KOPT-K1 (cell line): ENCODE results near the gene PACS1.
A peak's percentile ranks its signal among the peaks of the same experiment; 100 is the strongest.

Experiments
- H3K27ac ChIP-seq: fragments of 200-600 bp; sonication (generic); 2 replicates; pipeline ENCODE4 v1.5.1; 2016; ENCODE audit warnings: antibody characterized with exemption, mild to moderate bottlenecking, low read depth, low read length; ENCODE audit not compliant: poor library complexity, severe bottlenecking
- H3K36me3 ChIP-seq: fragments of 200-600 bp; sonication (generic); 2 replicates; pipeline ENCODE4 v1.5.1; 2017; ENCODE audit warnings: antibody characterized with exemption, mild to moderate bottlenecking, low read length, moderate library complexity; ENCODE audit not compliant: insufficient read depth
- H3K9me3 ChIP-seq: fragments of 200-600 bp; sonication (generic); 2 replicates; pipeline ENCODE4 v1.5.1; 2017; ENCODE audit warnings: antibody characterized with exemption, low read length, mild to moderate bottlenecking; ENCODE audit not compliant: insufficient read depth, poor library complexity, severe bottlenecking

Gene PACS1

DNA sequence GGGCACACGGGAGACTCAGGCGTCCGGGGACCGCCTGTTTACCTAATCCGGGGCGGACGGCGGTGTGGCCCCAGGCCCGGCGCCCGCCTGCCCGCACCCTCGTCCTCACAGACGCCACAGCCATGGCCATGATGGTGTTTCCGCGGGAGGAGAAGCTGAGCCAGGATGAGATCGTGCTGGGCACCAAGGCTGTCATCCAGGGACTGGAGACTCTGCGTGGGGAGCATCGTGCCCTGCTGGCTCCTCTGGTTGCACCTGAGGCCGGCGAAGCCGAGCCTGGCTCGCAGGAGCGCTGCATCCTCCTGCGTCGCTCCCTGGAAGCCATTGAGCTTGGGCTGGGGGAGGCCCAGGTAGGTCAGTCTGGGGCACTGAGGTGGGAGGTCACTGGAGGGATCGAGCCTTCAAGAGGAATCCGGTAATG is 188.4 kb downstream of the PACS1 start:
- H3K36me3 ChIP-seq, result peaks cover 43% of the 10 kb centered on the region
- H3K27ac ChIP-seq, result peak overlapping the region; percentile 98
- H3K9me3 ChIP-seq, result no peaks in the 10 kb centered on the region

DNA sequence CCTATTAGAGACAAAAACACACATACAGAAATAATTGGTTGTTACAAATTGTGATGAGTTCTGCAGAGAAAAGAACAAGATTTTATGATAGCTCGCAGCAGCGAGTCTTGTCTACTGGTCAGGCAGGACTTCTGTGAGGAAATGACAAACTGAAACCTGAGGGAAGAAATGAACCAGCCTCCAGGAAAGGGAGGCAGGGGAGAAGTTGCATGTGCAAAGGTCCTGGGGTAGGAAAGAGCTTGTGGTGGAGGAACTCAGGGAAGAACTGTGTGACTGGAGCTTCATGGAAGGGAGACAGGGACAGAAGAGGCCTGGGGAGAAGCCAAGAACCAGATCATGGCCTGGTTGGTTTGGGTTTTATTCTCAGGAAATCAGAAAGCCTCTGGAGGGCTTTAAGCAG is 189.2 kb downstream of the PACS1 start:
- Histone ChIP-seq H3K36me3 (peaks cover 51% of the 10 kb centered on the region), H3K27ac (peak overlapping the region; percentile 98), H3K9me3 (no peaks in the 10 kb centered on the region)

DNA sequence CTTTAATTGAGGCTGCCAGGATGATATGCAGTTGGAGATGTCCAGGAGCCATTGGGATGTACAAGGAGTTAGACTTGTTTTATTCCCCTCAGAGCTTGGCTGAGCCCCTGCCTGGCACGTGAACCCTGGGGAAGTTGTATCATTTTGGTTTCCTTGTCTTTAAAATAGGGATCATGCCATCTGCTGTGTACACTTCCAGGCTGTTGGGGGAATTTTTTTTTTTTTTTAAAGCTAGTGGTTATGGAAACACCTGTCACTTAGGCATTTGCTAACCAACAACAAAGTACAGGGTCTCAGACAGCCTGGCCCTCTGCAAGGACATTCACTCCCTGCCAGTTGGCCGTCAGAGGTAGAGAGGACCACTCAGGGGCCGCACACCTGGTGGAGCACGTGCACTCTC is 189.9 kb downstream of the PACS1 start:
- H3K36me3 ChIP-seq, result peaks cover 58% of the 10 kb centered on the region
- no peaks in the 10 kb centered on the region for H3K9me3 ChIP-seq
- no peak overlapping the region for H3K27ac ChIP-seq

DNA sequence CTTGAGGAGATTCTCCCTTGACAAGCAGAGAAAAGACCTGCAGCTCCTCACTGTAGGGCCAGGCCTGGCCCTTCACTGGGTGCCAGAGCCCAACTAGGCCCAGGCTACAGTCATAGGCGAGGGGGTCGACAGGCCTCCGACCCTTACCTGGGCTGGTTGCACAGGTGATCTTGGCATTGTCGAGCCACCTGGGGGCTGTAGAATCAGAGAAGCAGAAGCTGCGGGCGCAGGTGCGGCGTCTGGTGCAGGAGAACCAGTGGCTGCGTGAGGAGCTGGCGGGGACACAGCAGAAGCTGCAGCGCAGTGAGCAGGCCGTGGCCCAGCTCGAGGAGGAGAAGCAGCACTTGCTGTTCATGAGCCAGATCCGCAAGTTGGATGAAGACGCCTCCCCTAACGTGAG is 191.5 kb downstream of the PACS1 start:
- peaks cover 74% of the 10 kb centered on the region for H3K36me3 ChIP-seq
- no peaks in the 10 kb centered on the region for H3K9me3 ChIP-seq
- H3K27ac ChIP-seq, result no peak overlapping the region

DNA sequence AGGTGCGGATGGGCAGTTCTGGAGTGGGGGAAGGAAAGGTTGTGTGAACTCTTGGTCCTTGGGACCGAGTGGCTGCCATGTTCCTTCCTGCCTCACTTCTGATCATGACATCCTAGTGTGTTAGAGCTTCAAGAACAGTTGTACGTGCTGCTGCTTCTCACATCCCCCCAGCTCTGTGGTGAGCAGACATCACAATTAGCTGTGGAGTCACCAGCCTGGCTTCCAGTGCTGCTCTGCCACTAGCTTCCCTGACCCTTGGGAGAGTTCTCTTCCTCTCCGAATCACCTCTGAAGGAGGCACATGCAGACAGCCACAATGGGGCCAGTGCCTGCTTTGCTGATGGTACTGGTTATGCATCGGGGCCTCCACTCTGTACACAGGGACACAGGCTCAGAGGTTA is 192.1 kb downstream of the PACS1 start:
- H3K9me3 ChIP-seq, result no peaks in the 10 kb centered on the region
- peaks cover 80% of the 10 kb centered on the region for H3K36me3 ChIP-seq
- no peak overlapping the region for H3K27ac ChIP-seq

DNA sequence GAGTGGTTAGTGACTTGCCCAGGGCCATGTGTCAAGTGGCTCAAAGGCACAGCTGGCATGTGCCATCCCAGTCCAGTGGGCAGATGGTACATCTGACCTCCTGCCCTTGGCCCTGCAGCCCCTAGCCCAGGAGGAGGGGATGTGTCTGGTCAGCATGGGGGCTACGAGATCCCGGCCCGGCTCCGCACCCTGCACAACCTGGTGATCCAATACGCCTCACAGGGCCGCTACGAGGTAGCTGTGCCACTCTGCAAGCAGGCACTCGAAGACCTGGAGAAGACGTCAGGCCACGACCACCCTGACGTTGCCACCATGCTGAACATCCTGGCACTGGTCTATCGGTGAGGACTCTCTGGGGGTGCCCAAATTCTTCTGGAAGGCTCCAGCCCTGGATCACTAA is 192.6 kb downstream of the PACS1 start:
- Histone ChIP-seq H3K36me3 (peaks cover 81% of the 10 kb centered on the region), H3K9me3 (no peaks in the 10 kb centered on the region), H3K27ac (no peak overlapping the region)

DNA sequence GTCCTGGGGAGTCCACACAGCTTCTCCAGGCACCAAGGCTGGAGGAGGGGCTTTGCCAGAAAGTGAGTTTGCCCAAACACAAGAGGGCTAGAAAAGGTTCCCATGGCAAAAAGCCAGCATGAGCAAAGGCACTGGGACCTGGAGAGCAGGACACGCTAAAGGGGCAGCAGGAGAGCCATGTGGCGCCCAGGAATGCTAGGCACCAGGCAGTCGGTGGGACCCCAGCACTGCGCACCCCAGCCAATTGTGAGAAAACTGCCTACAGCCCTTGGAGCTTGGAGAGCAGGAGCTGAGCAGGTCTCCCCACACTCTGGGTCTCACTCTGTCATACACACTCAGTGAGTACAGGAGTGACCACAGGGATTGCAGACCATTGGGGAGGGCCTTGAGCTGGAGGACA is 193.2 kb downstream of the PACS1 start:
- Histone ChIP-seq H3K36me3 (peaks cover 81% of the 10 kb centered on the region), H3K9me3 (no peaks in the 10 kb centered on the region), H3K27ac (no peak overlapping the region)

DNA sequence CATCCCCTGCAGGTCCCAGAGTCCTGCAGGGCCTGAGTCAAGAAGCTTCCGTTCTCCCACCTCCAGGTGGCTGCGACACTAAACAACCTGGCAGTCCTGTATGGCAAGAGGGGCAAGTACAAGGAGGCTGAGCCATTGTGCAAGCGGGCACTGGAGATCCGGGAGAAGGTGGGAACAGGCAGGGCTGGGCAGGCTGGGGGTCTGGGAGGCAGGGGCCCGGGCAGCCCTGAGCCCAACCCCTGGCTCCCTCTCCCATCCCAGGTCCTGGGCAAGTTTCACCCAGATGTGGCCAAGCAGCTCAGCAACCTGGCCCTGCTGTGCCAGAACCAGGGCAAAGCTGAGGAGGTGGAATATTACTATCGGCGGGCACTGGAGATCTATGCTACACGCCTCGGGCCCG is 193.7 kb downstream of the PACS1 start:
- no peak overlapping the region for H3K27ac ChIP-seq
- peaks cover 81% of the 10 kb centered on the region for H3K36me3 ChIP-seq
- no peaks in the 10 kb centered on the region for H3K9me3 ChIP-seq

DNA sequence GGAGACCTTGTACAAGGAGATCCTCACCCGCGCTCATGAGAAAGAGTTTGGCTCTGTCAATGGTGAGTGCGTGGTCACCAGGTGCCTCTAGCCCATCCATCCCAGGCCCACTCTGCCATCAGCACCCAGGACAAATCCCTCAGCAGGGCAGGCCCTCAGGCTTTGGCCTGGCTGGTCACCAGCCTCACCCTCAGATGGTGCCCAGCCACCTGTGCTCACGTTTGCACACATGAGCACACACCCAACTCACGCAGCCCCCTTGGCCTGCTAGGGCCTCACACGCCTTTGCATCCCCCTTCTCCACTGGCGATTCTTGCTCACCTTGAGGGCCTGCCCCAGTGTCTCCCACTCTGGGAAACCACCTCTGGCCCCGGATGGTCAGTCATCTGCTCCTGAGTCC is 194.3 kb downstream of the PACS1 start:
- peaks cover 78% of the 10 kb centered on the region for H3K36me3 ChIP-seq
- H3K9me3 ChIP-seq, result no peaks in the 10 kb centered on the region
- H3K27ac ChIP-seq, result no peak overlapping the region

DNA sequence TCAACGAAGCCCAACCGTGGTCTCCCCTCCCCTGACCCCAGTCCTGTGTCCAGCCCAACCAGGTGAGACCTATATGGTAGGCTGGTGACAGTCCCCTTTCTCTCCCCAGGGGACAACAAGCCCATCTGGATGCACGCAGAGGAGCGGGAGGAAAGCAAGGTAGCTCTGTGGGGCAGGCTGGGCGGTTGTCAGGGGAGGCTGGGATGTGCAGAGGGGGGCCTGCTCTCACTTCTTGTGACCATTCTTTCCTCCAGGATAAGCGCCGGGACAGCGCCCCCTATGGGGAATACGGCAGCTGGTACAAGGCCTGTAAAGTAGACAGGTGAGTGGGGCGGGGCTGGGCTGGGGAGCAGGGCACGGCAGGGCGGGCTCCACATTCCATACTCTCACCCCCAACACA is 194.8 kb downstream of the PACS1 start:
- Histone ChIP-seq H3K36me3 (peaks cover 75% of the 10 kb centered on the region), H3K9me3 (no peaks in the 10 kb centered on the region)

DNA sequence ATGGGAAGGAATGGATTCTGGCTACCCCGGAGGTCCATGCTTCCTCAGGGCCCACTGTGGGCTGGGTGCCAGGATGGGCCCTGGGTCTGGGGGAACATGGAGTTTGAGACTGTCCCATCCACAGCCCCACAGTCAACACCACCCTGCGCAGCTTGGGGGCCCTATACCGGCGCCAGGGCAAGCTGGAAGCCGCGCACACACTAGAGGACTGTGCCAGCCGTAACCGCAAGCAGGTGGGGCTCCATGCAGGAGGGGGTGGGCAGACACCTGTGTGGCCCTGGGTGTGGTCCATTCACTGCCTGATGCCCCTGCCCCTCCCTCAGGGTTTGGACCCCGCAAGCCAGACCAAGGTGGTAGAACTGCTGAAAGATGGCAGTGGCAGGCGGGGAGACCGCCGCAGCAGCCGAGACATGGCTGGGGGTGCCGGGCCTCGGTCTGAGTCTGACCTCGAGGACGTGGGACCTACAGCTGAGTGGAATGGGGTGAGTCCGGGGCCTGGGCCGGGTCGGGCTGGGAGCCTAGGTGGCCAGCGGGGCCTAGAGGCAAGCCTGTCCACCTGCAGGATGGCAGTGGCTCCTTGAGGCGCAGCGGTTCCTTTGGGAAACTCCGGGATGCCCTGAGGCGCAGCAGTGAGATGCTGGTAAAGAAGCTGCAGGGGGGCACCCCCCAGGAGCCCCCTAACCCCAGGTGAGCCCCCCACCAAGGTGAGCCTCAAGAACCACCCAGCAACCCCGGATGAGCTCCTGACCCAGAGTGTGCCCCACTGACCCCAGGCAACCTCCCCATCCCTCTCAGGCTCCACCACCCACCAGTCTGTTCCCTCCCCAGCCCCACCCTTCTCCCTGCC is 195.7 kb downstream of the PACS1 start:
- Histone ChIP-seq H3K27ac (no peak overlapping the region), H3K36me3 (peaks cover 75% of the 10 kb centered on the region), H3K9me3 (no peaks in the 10 kb centered on the region)

More for the DNA sequence above, 194.8 kb downstream of the PACS1 start:
- H3K27ac ChIP-seq, result no peak overlapping the region

DNA sequence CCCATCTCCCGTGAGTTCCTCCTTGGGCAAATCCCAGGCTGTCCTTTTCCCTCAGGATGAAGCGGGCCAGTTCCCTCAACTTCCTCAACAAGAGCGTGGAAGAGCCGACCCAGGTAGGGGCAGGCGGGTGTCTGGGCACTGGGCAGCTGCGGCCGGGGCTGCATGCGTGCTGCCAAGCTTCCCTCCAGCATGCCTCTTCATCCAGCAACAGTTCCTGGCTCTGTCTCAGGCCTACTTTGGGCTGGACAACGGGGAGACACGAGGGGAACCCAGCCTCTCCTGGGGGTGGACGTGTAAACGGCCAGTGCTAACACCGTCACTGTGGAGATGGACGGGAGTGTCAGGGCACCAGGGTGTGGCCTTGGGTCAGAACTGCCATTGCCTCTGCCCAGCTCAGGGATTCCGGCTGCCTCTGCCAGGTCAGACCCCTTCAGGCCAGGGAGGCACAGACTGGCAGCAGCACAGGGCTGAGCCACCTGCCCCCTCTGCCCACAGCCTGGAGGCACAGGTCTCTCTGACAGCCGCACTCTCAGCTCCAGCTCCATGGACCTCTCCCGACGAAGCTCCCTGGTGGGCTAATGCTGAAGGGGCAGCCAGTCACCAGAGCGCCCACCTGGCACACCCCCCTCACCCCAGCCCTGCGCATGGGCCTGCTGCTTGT is 196.4 kb downstream of the PACS1 start:
- peaks cover 72% of the 10 kb centered on the region for H3K36me3 ChIP-seq
- H3K27ac ChIP-seq, result no peak overlapping the region

DNA sequence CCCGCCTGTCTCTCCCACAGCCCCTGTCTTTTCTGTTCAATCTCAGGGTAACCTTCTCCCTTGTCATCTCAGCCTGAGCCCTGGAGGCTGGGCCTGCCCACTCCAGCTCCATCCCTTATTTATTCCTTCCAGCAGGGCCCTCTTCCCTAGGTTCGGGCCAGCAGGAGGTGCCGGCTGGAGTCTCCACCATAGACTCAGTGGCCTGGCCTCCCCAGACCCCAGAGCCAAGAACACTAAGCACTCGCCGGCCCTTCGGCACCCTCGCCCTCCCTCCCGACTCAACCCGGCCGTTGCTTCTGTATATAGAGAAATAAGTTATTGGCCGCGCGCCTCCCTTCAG is 196.9 kb downstream of the PACS1 start:
- Histone ChIP-seq H3K36me3 (peaks cover 72% of the 10 kb centered on the region), H3K27ac (no peak overlapping the region), H3K9me3 (no peaks in the 10 kb centered on the region)

More for the DNA sequence above, 196.4 kb downstream of the PACS1 start:
- no peaks in the 10 kb centered on the region for H3K9me3 ChIP-seq

DNA sequence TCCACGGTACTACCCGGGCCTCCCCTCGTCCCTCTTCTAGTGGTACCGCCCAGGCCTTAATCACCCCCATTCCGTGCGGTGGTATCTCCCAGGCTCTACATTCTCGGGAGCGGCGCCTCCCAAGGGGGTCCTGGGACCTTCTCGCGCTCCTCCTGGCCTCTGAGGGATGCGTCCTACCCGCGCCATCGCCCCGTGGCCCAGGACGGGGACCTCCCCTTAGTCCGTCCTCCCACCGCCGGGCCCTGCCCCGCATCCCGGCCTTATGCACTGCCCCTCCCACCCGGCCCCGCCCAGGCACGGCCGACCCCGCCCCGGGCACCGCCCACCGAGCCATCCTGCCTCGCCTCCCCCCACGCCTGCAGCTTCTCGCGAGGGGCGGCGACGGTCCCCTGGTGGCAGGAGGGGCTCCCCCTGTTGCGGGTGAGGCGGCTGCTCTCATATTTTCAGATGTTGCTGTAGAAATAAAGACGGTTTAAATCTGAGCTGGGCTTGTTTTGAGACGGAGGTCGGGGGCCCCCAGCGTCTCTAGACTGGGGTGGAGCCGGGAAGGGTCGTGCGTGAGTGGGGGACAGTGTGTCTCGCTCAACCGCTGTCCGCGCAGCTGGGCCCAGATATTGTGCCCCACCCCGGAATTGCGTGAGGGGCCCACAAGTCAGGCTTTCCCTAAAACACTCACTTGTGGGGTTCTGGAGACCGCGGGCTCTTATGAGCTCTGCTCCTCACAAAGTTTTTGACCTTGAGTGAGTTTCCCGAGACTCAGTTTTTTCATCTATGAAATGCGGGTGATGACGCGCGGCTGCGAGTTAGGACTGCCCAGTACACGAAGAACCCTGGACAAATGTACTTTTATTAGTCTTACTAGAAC is 197.5 kb downstream of the PACS1 start:
- Histone ChIP-seq H3K36me3 (peaks cover 72% of the 10 kb centered on the region), H3K9me3 (no peaks in the 10 kb centered on the region), H3K27ac (peak overlapping the region; percentile 83)
